Adrenal gland (tissue), 12 donors: Measurements from ENCODE around the gene NUDT3. TPM values are rescaled to one million over a fixed set of nuclear protein-coding genes. Genes with fewer than 3 reads are reported as not detected.

Experiments
- DNase-seq, 7 donors: peaks; one replicate each; pipeline ENCODE4 v3.0.0-alpha.2; 2019 to 2020
- H3K27ac ChIP-seq, 5 donors: fragments of 200-600 bp; sonication (generic) in 4 of 5; 1 replicate in 3 of 5; 2 replicates in 2 of 5; pipeline versions ENCODE4 v1.5.1 to v1.8.0; 2016 to 2020; ENCODE audit warnings: mild to moderate bottlenecking in 1 of 5
- H3K27me3 ChIP-seq: fragments of 200-600 bp; 2 replicates; pipeline ENCODE4 v1.8.0; 2021
- H3K36me3 ChIP-seq, 2 donors: fragments of 200-600 bp; replicated peaks in 1 of 2; 1 replicate in 1 of 2; 2 replicates in 1 of 2; pipeline versions ENCODE4 v1.5.1 to v1.8.0; 2018 to 2022
- H3K4me1 ChIP-seq, 2 donors: fragments of 200-600 bp; replicated peaks in 1 of 2; 1 replicate in 1 of 2; 2 replicates in 1 of 2; pipeline versions ENCODE4 v1.5.1 to v1.8.0; 2018 to 2021
- H3K4me3 ChIP-seq, 4 donors: fragments of 200-600 bp; sonication (generic) in 3 of 4; one replicate each; pipeline ENCODE4 v1.5.1; 2016 to 2018
- H3K9me3 ChIP-seq, 3 donors: fragments of 200-600 bp; sonication (generic) in 1 of 3; replicated peaks in 1 of 3; 1 replicate in 2 of 3; 2 replicates in 1 of 3; pipeline versions ENCODE4 v1.5.1 to v1.8.0; 2016 to 2021
- POLR2A ChIP-seq, 2 donors: fragments of 450-650 bp; IDR thresholded peaks; one replicate each; pipeline ENCODE4 v1.6.1; 2017; ENCODE audit warnings: antibody characterized with exemption in 2 of 2, mild to moderate bottlenecking in 2 of 2, moderate library complexity in 1 of 2
- WGBS, 4 donors: extraction: QIAGEN DNeasy Blood & Tissue Kit in 2 of 4; methylation state at CpG; one replicate each; pipeline versions ENCODE4 v1.1.5 to v1.1.7; 2013 to 2017; 5-methylcytosine and 5-hydroxymethylcytosine counted together
- intact Hi-C, 2 donors: fragments of 100-400 bp; cut with DNase I; formaldehyde crosslinking; loops; one replicate each; pipeline versions ENCODE4 v1.14.1 to v1.15.0; 2022 to 2023
- polyA plus RNA-seq, 3 donors: library from polyadenylated mRNA; stranded (reverse); fragments of 200-250 nt in 2 of 3; fragments of 350-450 nt in 1 of 3; fragmentation: Illumina TruSeq in 1 of 3; extraction: RNeasy Lipid Tissue Mini Kit (QIAGEN cat#74804) in 1 of 3; gene quantifications; one replicate each; pipeline ENCODE4 v1.2.3, GENCODE V29; 2013 to 2014
- total RNA-seq, 9 donors: library from RNA; depleted of rRNA in 4 of 9; stranded (reverse); fragments of >200 nt in 4 of 9; fragments of 120-200 nt in 1 of 9; fragmentation: NEBNext Ultra II Directional in 1 of 9; extraction: Animal tissue kit (Norgen Biotek cat#: 25700) in 1 of 9; gene quantifications; one replicate each; pipeline versions ENCODE4 v1.1.0 to v1.2.4, GENCODE V29; 2013 to 2023
- TF ChIP-seq, protein P1 (sequence below), 6 experiments: fragments of 450-650 bp in 4 of 6; fragments of 200-600 bp in 2 of 6; sonication (generic) in 1 of 6; IDR thresholded peaks; 1 replicate in 5 of 6; 2 replicates in 1 of 6; pipeline versions ENCODE4 v1.5.1 to v1.8.0; 2016 to 2021; ENCODE audit warnings: antibody characterized with exemption in 6 of 6, mild to moderate bottlenecking in 2 of 6, moderate library complexity in 1 of 6
- donor health status: healthy with polysubstance abuse.
- donor health status: Bipolar disorder and iron deficiency.
- donor health status: DM: yes; HTN: yes; CAD: no.
- donor health status: DM: no; HTN: no; CAD: no.
- donor health status: DM: no; HTN: no; CAD: no.
- donor health status: DM: yes; HTN: yes; CAD: no.

Gene NUDT3
- total and polyA plus RNA-seq, 12 donors: 18.2 to 56.3 (median 40.9) TPM

DNA sequence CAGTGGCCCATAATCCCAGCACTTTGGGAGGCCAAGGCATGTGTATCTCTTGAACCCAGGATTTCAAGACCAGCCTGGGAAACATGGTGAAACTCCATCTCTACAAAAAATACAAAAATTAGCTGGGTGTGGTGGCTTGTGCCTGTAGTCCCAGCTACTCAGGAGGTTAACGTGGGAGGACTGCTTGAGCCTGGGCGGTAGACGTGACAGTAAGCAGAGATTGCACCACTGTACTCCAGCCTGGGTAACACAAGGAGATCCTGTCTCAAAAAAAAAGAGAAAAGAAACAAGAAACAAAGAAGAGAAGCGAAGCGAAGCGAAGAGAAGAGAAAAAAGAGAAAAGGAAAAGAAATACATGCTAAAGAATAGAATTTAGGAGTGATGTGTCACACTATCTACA lies 69.2 kb downstream of the NUDT3 start:
- no peaks in the 10 kb centered on the region for H3K9me3 ChIP-seq
- H3K27ac ChIP-seq: no peak overlapping the region
- no peak for DNase-seq
- H3K4me1 ChIP-seq: peaks cover 8 to 15% of the 10 kb centered on the region in 2 donors
- no peaks in the 10 kb centered on the region for H3K36me3 ChIP-seq
- WGBS, 4 donors: 93 to 98% (median 96%) methylated on average over 6 of the region's 6 CpGs
- TF ChIP-seq, protein P1, sequence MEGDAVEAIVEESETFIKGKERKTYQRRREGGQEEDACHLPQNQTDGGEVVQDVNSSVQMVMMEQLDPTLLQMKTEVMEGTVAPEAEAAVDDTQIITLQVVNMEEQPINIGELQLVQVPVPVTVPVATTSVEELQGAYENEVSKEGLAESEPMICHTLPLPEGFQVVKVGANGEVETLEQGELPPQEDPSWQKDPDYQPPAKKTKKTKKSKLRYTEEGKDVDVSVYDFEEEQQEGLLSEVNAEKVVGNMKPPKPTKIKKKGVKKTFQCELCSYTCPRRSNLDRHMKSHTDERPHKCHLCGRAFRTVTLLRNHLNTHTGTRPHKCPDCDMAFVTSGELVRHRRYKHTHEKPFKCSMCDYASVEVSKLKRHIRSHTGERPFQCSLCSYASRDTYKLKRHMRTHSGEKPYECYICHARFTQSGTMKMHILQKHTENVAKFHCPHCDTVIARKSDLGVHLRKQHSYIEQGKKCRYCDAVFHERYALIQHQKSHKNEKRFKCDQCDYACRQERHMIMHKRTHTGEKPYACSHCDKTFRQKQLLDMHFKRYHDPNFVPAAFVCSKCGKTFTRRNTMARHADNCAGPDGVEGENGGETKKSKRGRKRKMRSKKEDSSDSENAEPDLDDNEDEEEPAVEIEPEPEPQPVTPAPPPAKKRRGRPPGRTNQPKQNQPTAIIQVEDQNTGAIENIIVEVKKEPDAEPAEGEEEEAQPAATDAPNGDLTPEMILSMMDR (IDR thresholded peaks at IDR 0.05): no peak
- TF ChIP-seq POLR2A (IDR thresholded peaks at IDR 0.05): no peak
- H3K27me3 ChIP-seq: no peaks in the 10 kb centered on the region
- no peak overlapping the region for H3K4me3 ChIP-seq
- intact Hi-C loops: no loop called here

DNA sequence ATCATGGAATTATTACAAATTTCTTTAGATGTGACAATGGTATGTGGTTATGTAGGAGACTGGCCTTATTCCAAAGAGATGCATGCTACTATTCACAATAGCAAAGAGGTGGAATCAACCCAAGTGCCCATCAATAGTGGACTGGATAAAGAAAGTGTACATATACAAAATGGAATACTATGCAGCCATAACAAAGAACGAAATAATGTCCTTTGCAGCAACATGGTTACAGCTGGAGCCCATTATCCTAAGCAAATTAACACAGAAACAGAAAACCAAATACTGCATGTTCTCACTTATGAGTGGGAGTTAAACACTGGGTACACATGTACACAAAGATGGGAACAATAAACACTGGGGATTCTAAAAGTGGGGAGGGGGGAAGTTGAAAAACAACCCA lies 69.7 kb downstream of the NUDT3 start:
- no peak overlapping the region for H3K27ac ChIP-seq
- no peaks in the 10 kb centered on the region for H3K9me3 ChIP-seq
- H3K27me3 ChIP-seq: no peaks in the 10 kb centered on the region
- H3K4me1 ChIP-seq: peaks cover 8 to 20% of the 10 kb centered on the region in 2 donors
- WGBS, 4 donors: 90 to 100% (median 93%) methylated on average over 1 of the region's 1 CpG
- H3K4me3 ChIP-seq: no peak overlapping the region
- H3K36me3 ChIP-seq: no peaks in the 10 kb centered on the region
- TF ChIP-seq, protein P1 (IDR thresholded peaks at IDR 0.05): no peak
- TF ChIP-seq POLR2A (IDR thresholded peaks at IDR 0.05): no peak
- no peak for DNase-seq
- intact Hi-C loops: no loop called here

DNA sequence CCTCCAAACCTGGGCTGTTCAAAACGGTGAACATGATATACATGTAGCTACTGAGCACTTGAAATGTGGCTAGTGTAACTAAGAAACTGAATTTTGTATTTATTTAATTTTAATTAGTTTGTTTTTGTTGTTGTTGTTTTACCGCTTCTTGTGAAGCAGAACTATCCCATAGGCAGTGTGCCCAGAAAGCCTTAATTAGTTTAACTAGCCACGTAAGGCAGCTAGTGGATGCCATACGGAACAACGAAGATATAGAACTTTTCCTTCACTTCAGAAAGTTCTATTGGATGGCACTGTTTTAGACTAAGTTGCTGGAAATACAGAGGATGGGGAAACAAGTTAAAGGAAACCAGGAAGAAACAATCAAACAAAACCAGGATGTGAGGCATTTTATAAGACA lies 70.6 kb downstream of the NUDT3 start:
- intact Hi-C loops: no loop called here
- Histone ChIP-seq H3K27me3 (no peaks in the 10 kb centered on the region), H3K27ac (no peak overlapping the region), H3K9me3 (no peaks in the 10 kb centered on the region), H3K4me1 (peaks cover 8 to 29% of the 10 kb centered on the region in 2 donors), H3K4me3 (no peak overlapping the region), H3K36me3 (no peaks in the 10 kb centered on the region)
- no peak for TF ChIP-seq POLR2A (IDR thresholded peaks at IDR 0.05)
- TF ChIP-seq, protein P1 (IDR thresholded peaks at IDR 0.05): no peak
- no peak for DNase-seq
- 90 to 95% (median 92%) methylated on average over 5 of the region's 5 CpGs for WGBS, 4 donors

DNA sequence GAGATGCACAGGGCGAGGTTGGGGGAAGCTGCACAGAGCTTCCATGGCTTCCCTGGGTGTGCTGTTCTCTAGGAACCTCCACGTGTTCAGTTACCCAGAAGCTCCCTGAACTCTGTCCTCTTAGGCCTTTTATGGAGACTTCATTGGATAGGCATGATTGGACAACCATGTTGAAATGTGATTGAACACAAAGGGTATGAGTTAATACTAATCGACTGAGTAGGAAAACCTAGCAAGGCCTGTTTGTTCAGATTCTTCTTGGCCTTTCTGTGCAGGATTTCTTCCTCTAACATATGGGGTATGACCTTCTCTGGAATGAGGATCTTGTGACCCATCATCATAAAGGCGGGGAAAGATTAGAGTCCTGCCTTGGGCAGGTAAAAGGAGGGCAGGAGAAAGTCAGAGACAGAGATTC lies 73.0 kb downstream of the NUDT3 start:
- no peak for DNase-seq
- no peak for TF ChIP-seq POLR2A (IDR thresholded peaks at IDR 0.05)
- TF ChIP-seq, protein P1 (IDR thresholded peaks at IDR 0.05): no peak
- no peaks in the 10 kb centered on the region for H3K27me3 ChIP-seq
- no peaks in the 10 kb centered on the region for H3K9me3 ChIP-seq
- intact Hi-C loops: no loop called here
- H3K36me3 ChIP-seq: no peaks in the 10 kb centered on the region
- peaks cover 8 to 48% of the 10 kb centered on the region in 2 donors for H3K4me1 ChIP-seq
- 87 to 93% (median 90%) methylated on average over 4 of the region's 4 CpGs for WGBS, 4 donors
- no peak overlapping the region for H3K4me3 ChIP-seq
- H3K27ac ChIP-seq: peak overlapping the region in 3 of 5 donors; percentile 1 to 61 (median 25)
